Peyer's patch (tissue), 4 donors: Measurements from ENCODE around the gene KCNJ10. TPM values are rescaled to one million over a fixed set of nuclear protein-coding genes. Genes with fewer than 3 reads are reported as not detected.

Experiments used
- DNase-seq, 3 donors: peaks; one replicate each; pipeline ENCODE4 v3.0.0-alpha.2; 2017 to 2019
- H3K27ac ChIP-seq, 4 donors: fragments of 200-600 bp; sonication (generic); one replicate each; pipeline ENCODE4 v1.5.1; 2016 to 2019
- H3K27me3 ChIP-seq, 2 donors: fragments of 200-600 bp; sonication (generic); one replicate each; pipeline ENCODE4 v1.5.1; 2019
- H3K36me3 ChIP-seq, 3 donors: fragments of 200-600 bp; sonication (generic); one replicate each; pipeline ENCODE4 v1.5.1; 2016 to 2019
- H3K4me1 ChIP-seq, 4 donors: fragments of 200-600 bp; sonication (generic); one replicate each; pipeline ENCODE4 v1.5.1; 2016 to 2019
- H3K4me3 ChIP-seq, 4 donors: fragments of 200-600 bp; sonication (generic); 1 replicate in 3 of 4; 2 replicates in 1 of 4; pipeline ENCODE4 v1.5.1; 2016 to 2019; ENCODE audit warnings: mild to moderate bottlenecking in 1 of 4
- H3K9me3 ChIP-seq, 4 donors: fragments of 200-600 bp; sonication (generic); one replicate each; pipeline ENCODE4 v1.5.1; 2016 to 2019; ENCODE audit warnings: mild to moderate bottlenecking in 1 of 4
- CTCF ChIP-seq, 6 experiments: fragments of 450-650 bp in 4 of 6; fragments of 200-600 bp in 2 of 6; sonication (generic) in 1 of 6; IDR thresholded peaks; one replicate each; pipeline ENCODE4 v1.5.1; 2017 to 2019; ENCODE audit warnings: antibody characterized with exemption in 6 of 6, mild to moderate bottlenecking in 3 of 6, moderate library complexity in 1 of 6
- POLR2A ChIP-seq, 2 donors: fragments of 450-650 bp; IDR thresholded peaks; one replicate each; pipeline ENCODE4 v1.5.1; 2017; ENCODE audit warnings: antibody characterized with exemption in 2 of 2, mild to moderate bottlenecking in 2 of 2, moderate library complexity in 2 of 2
- total RNA-seq, 4 donors: library from RNA; depleted of rRNA; stranded (reverse); fragments of >200 nt; gene quantifications; one replicate each; pipeline ENCODE4 v1.1.0, GENCODE V29; 2016

Gene KCNJ10
- total RNA-seq, 4 donors from 2014 or later: not detected

- H3K27me3 ChIP-seq: no peaks in the 10 kb centered on the region
- DNase-seq: no peak
- TF ChIP-seq POLR2A (IDR thresholded peaks at IDR 0.05): no peak
- no peak for TF ChIP-seq CTCF (IDR thresholded peaks at IDR 0.05)
- no peak overlapping the region for H3K27ac ChIP-seq
- H3K4me3 ChIP-seq: no peak overlapping the region
- no peaks in the 10 kb centered on the region for H3K9me3 ChIP-seq
- H3K4me1 ChIP-seq: no peaks in the 10 kb centered on the region
- H3K36me3 ChIP-seq: no peaks in the 10 kb centered on the region
Observed at GRCh38 chr1:160063176-160063575, 6.8 kb downstream of the KCNJ10 start.

GRCh38 chr1:160062230-160062532, 7.8 kb downstream of the KCNJ10 start:
- Histone ChIP-seq H3K27ac (no peak overlapping the region), H3K27me3 (no peaks in the 10 kb centered on the region), H3K4me3 (no peak overlapping the region), H3K4me1 (no peaks in the 10 kb centered on the region), H3K9me3 (no peaks in the 10 kb centered on the region), H3K36me3 (no peaks in the 10 kb centered on the region)
- TF ChIP-seq POLR2A (IDR thresholded peaks at IDR 0.05) (no peak), CTCF (IDR thresholded peaks at IDR 0.05) (no peak)
- DNase-seq: no peak

- Histone ChIP-seq H3K36me3 (no peaks in the 10 kb centered on the region), H3K27ac (no peak overlapping the region), H3K4me1 (no peaks in the 10 kb centered on the region), H3K9me3 (no peaks in the 10 kb centered on the region), H3K4me3 (no peak overlapping the region), H3K27me3 (no peaks in the 10 kb centered on the region)
- no peak for DNase-seq
- TF ChIP-seq POLR2A (IDR thresholded peaks at IDR 0.05) (no peak), CTCF (IDR thresholded peaks at IDR 0.05) (no peak)
Observed at GRCh38 chr1:160061369-160062229, 8.4 kb downstream of the KCNJ10 start.

- no peaks in the 10 kb centered on the region for H3K4me1 ChIP-seq
- TF ChIP-seq POLR2A (IDR thresholded peaks at IDR 0.05): no peak
- TF ChIP-seq CTCF (IDR thresholded peaks at IDR 0.05): peak in 1 of 6 experiments; percentile 12
- H3K4me3 ChIP-seq: no peak overlapping the region
- H3K9me3 ChIP-seq: no peaks in the 10 kb centered on the region
- H3K27me3 ChIP-seq: no peaks in the 10 kb centered on the region
- no peak overlapping the region for H3K27ac ChIP-seq
- no peak for DNase-seq
- H3K36me3 ChIP-seq: no peaks in the 10 kb centered on the region
Observed at GRCh38 chr1:160058087-160058486, 11.9 kb downstream of the KCNJ10 start.

- no peak for DNase-seq
- Histone ChIP-seq H3K4me3 (no peak overlapping the region), H3K36me3 (no peaks in the 10 kb centered on the region), H3K9me3 (no peaks in the 10 kb centered on the region), H3K4me1 (no peaks in the 10 kb centered on the region), H3K27ac (no peak overlapping the region), H3K27me3 (no peaks in the 10 kb centered on the region)
- TF ChIP-seq CTCF (IDR thresholded peaks at IDR 0.05): no peak
- TF ChIP-seq POLR2A (IDR thresholded peaks at IDR 0.05): no peak
Observed at GRCh38 chr1:160056648-160057169, 13.3 kb downstream of the KCNJ10 start.
